Measurements from ENCODE around the gene MOB3B.

GRCh38 chr9:27468000-27468399 lies 61.6 kb downstream of the MOB3B start:
- TF ChIP-seq, protein P1, sequence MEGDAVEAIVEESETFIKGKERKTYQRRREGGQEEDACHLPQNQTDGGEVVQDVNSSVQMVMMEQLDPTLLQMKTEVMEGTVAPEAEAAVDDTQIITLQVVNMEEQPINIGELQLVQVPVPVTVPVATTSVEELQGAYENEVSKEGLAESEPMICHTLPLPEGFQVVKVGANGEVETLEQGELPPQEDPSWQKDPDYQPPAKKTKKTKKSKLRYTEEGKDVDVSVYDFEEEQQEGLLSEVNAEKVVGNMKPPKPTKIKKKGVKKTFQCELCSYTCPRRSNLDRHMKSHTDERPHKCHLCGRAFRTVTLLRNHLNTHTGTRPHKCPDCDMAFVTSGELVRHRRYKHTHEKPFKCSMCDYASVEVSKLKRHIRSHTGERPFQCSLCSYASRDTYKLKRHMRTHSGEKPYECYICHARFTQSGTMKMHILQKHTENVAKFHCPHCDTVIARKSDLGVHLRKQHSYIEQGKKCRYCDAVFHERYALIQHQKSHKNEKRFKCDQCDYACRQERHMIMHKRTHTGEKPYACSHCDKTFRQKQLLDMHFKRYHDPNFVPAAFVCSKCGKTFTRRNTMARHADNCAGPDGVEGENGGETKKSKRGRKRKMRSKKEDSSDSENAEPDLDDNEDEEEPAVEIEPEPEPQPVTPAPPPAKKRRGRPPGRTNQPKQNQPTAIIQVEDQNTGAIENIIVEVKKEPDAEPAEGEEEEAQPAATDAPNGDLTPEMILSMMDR (IDR thresholded peaks at IDR 0.05): no peak
- TF ChIP-seq POLR2A (IDR thresholded peaks at IDR 0.05) (no peak), POLR2AphosphoS5 (IDR thresholded peaks at IDR 0.05) (no peak)
